Heart left ventricle (tissue), 16 donors: ENCODE measurements around the gene PCDHGB5. TPM values are rescaled to one million over a fixed set of nuclear protein-coding genes. Genes with fewer than 3 reads are reported as not detected.
A peak's percentile ranks its signal among the peaks of the same experiment; 100 is the strongest.
"Not testable (repeated sequence)": the region's sequence is repeated elsewhere in the genome, so short reads cannot be mapped to it uniquely, and the experiment has no call there.

Source experiments
- ATAC-seq, 4 donors: fragments of 200-7000 bp; cut with Tn5 transposase; one replicate each; pipeline ENCODE4 v1.9.1; 2020 to 2022; ENCODE audit warnings: moderate library complexity in 4 of 4, mild to moderate bottlenecking in 3 of 4, moderate number of reproducible peaks in 1 of 4
- DNase-seq, 5 donors: peaks; one replicate each; pipeline ENCODE4 v3.0.0-alpha.2; 2020
- H3K27ac ChIP-seq, 12 donors: fragments of 200-600 bp; sonication (generic) in 4 of 12; one replicate each; pipeline versions ENCODE4 v1.5.0 to v1.8.0; 2016 to 2022; ENCODE audit warnings: mild to moderate bottlenecking in 2 of 12
- H3K27me3 ChIP-seq, 9 donors: fragments of 200-600 bp; sonication (generic) in 2 of 9; one replicate each; pipeline versions ENCODE4 v1.5.1 to v1.8.0; 2016 to 2022; ENCODE audit warnings: mild to moderate bottlenecking in 3 of 9
- H3K36me3 ChIP-seq, 9 donors: fragments of 200-600 bp; sonication (generic) in 2 of 9; one replicate each; pipeline versions ENCODE4 v1.5.0 to v1.8.0; 2018 to 2022; ENCODE audit warnings: mild to moderate bottlenecking in 2 of 9
- H3K4me1 ChIP-seq, 12 donors: fragments of 200-600 bp; sonication (generic) in 4 of 12; one replicate each; pipeline versions ENCODE4 v1.5.0 to v1.8.0; 2016 to 2022; ENCODE audit warnings: mild to moderate bottlenecking in 3 of 12
- H3K4me3 ChIP-seq, 12 donors: fragments of 200-600 bp; sonication (generic) in 4 of 12; one replicate each; pipeline versions ENCODE4 v1.5.0 to v1.8.0; 2017 to 2022; ENCODE audit warnings: mild to moderate bottlenecking in 9 of 12, moderate library complexity in 4 of 12
- H3K9me3 ChIP-seq, 12 donors: fragments of 200-600 bp; sonication (generic) in 4 of 12; one replicate each; pipeline versions ENCODE4 v1.5.0 to v1.8.0; 2016 to 2022; ENCODE audit warnings: mild to moderate bottlenecking in 1 of 12
- POLR2A ChIP-seq, 2 donors: fragments of 450-650 bp; IDR thresholded peaks; one replicate each; pipeline ENCODE4 v1.6.1; 2017; ENCODE audit warnings: antibody characterized with exemption in 2 of 2, mild to moderate bottlenecking in 2 of 2, moderate library complexity in 2 of 2
- WGBS, 4 donors: extraction: QIAGEN DNeasy Blood & Tissue Kit in 2 of 4; methylation state at CpG; one replicate each; pipeline versions ENCODE4 v1.1.5 to v1.1.7; 2013 to 2018; 5-methylcytosine and 5-hydroxymethylcytosine counted together
- intact Hi-C, 10 donors: fragments of 100-400 bp; cut with DNase I; formaldehyde crosslinking; loops; one replicate each; pipeline versions ENCODE4 v1.11.1 to v1.14.2; 2022
- polyA plus RNA-seq, 2 donors: library from polyadenylated mRNA; stranded (reverse); fragments of 200-250 nt; gene quantifications; one replicate each; pipeline ENCODE4 v1.2.3, GENCODE V29; 2013
- total RNA-seq, 9 donors: library from RNA; depleted of rRNA in 2 of 9; stranded (reverse); fragments of >200 nt in 2 of 9; fragmentation: NEBNext Ultra II Directional in 3 of 9; extraction: Animal tissue kit (Norgen Biotek cat#: 25700) in 3 of 9; gene quantifications; one replicate each; pipeline versions ENCODE4 v1.1.0 to v1.2.4, GENCODE V29; 2016 to 2023
- TF ChIP-seq, protein P1 (sequence below), 12 donors: fragments of 200-600 bp; sonication (generic) in 4 of 12; IDR thresholded peaks; one replicate each; pipeline versions ENCODE4 v1.5.0 to v1.8.0; 2018 to 2022; ENCODE audit warnings: antibody characterized with exemption in 12 of 12, mild to moderate bottlenecking in 5 of 12
- donor health status: ischemic (EF 13 %, LVEDD 7.1; RV severe dilation, severe dysfunction).
- donor health status: healthy with polysubstance abuse.
- donor health status: DM: no; HTN: yes; CAD: no.
- donor health status: DM: no; HTN: no; CAD: no.
- donor health status: ischemic (EF 25% LVEDD 6.9; RV normal size, moderate dysfunction).
- donor health status: ischemic (EF 25% LVEDD 5.7; RV mildly dilated, moderate dysfunction).
- donor health status: healthy.
- donor health status: DM: yes; HTN: yes; CAD: no.
- donor health status: ischemic (EF 35%, LVEDD 5.7; RV mildly dilated, moderate dysfunction).
- donor health status: nonischemic (EF 11% LVEDD 7.7; RV severe dilation, severe dysfunction).
- donor health status: DM: yes; HTN: yes; CAD: no.
- donor health status: PGD.
- donor health status: ischemic (EF 29% LVEDD 5.4; RV normal size, mild dysfunction).
- donor health status: nonischemic (EF 23%, LVEDD 6.1; RV moderate dilation, normal function).

Gene PCDHGB5
- total and polyA plus RNA-seq, 11 donors: 4.4 to 15.5 (median 8.1) TPM

GRCh38 chr5:141375444-141376155, 22.1 kb upstream of the PCDHGB5 start:
- WGBS, 4 donors: 56 to 92% (median 61%) methylated on average over 12 to 43 of the region's 48 CpGs
- TF ChIP-seq, protein P1, sequence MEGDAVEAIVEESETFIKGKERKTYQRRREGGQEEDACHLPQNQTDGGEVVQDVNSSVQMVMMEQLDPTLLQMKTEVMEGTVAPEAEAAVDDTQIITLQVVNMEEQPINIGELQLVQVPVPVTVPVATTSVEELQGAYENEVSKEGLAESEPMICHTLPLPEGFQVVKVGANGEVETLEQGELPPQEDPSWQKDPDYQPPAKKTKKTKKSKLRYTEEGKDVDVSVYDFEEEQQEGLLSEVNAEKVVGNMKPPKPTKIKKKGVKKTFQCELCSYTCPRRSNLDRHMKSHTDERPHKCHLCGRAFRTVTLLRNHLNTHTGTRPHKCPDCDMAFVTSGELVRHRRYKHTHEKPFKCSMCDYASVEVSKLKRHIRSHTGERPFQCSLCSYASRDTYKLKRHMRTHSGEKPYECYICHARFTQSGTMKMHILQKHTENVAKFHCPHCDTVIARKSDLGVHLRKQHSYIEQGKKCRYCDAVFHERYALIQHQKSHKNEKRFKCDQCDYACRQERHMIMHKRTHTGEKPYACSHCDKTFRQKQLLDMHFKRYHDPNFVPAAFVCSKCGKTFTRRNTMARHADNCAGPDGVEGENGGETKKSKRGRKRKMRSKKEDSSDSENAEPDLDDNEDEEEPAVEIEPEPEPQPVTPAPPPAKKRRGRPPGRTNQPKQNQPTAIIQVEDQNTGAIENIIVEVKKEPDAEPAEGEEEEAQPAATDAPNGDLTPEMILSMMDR (IDR thresholded peaks at IDR 0.05): peak in 1 of 12 donors; percentile 9
- intact Hi-C loops, H3K4me3 ChIP-seq, ATAC-seq, DNase-seq, H3K27ac ChIP-seq: not testable (repeated sequence)
- H3K4me1 ChIP-seq: peaks cover 0 to 23% (median 0%) of the 10 kb centered on the region in 12 donors
- H3K9me3 ChIP-seq: peaks cover 0 to 99% (median 64%) of the 10 kb centered on the region in 12 donors
- peaks cover 0 to 23% (median 0%) of the 10 kb centered on the region in 9 donors for H3K27me3 ChIP-seq
- H3K36me3 ChIP-seq: peaks cover 0 to 36% (median 0%) of the 10 kb centered on the region in 9 donors

DNA sequence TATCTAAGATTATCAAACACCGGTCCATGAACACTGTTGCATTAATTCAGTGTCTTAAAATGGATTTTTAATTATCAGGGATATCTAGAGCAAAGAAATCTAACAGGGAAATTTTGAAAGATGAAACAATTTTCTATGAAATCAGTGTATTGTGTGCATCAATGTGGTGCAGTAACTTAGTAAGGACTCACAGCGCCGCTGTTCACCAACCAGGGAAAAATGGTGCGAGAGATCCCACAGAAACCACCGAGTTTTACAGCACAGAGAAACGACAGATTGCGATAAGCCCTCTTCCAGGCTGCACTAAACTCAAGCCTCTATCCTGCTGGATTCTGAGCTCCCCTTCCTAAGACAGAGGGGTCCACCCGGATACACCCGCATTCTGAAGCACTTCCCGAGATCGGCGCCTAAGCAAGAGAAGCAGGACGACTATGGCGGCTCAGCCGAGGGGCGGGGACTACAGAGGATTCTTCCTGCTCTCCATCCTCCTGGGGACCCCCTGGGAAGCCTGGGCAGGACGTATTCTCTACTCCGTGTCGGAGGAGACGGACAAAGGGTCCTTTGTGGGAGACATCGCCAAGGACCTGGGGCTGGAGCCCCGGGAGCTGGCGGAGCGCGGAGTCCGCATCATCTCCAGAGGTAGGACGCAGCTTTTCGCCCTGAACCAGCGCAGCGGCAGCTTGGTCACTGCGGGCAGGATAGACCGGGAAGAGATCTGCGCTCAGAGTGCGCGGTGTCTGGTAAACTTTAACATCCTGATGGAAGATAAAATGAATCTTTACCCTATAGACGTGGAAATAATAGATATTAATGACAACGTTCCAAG, 15.1 kb upstream of the PCDHGB5 start, which contains the start of gene PCDHGA7:
TSS of gene PCDHGA7 (plus strand) at position 274 of the 826 bp plus-strand sequence. CDS start at position 432, 158 bp downstream.
- no peak for TF ChIP-seq POLR2A (IDR thresholded peaks at IDR 0.05)
- TF ChIP-seq, protein P1 (IDR thresholded peaks at IDR 0.05): peak in 4 of 12 donors; percentile 16 to 31 (median 24)
- DNase-seq (no peak), ATAC-seq (peak in 3 of 4 donors; percentile 26 to 45 (median 27))
- peak within 1 kb of the TSS in 9 of 12 donors; percentile 20 to 40 (median 32) for H3K4me3 ChIP-seq
- WGBS, 4 donors: 20 to 39% (median 23%) methylated on average over 37 of the region's 37 CpGs
- no peak within 1 kb of the TSS for H3K27ac ChIP-seq
- H3K4me1 ChIP-seq: peaks cover 0 to 4% (median 0%) of the 10 kb centered on the region in 12 donors
- H3K27me3 ChIP-seq: peaks cover 0 to 23% (median 0%) of the 10 kb centered on the region in 9 donors
- H3K36me3 ChIP-seq: peaks cover 0 to 33% (median 0%) of the 10 kb centered on the region in 9 donors
- intact Hi-C loops: no loop called here
- H3K9me3 ChIP-seq: peaks cover 0 to 100% (median 50%) of the 10 kb centered on the region in 12 donors

- 44 to 64% (median 47%) methylated on average over 18 to 21 of the region's 21 CpGs for WGBS, 4 donors
- H3K9me3 ChIP-seq: peaks cover 0 to 96% (median 50%) of the 10 kb centered on the region in 12 donors
- intact Hi-C loops: no loop called here
Observed at GRCh38 chr5:141383345-141383744, 14.4 kb upstream of the PCDHGB5 start.

More at GRCh38 chr5:141383345-141383744, 14.4 kb upstream of the PCDHGB5 start:
- Histone ChIP-seq H3K27me3 (peaks cover 0 to 23% (median 0%) of the 10 kb centered on the region in 9 donors), H3K4me3 (peak overlapping the region in 4 of 12 donors; percentile 25 to 40 (median 36)), H3K4me1 (peaks cover 0 to 4% (median 0%) of the 10 kb centered on the region in 12 donors), H3K27ac (no peak overlapping the region), H3K36me3 (peaks cover 0 to 28% (median 0%) of the 10 kb centered on the region in 9 donors)
- no peak for DNase-seq
- ATAC-seq: no peak
- TF ChIP-seq POLR2A (IDR thresholded peaks at IDR 0.05): no peak
- TF ChIP-seq, protein P1 (IDR thresholded peaks at IDR 0.05): no peak
